HG03139 (cell line): ENCODE results near the gene ZNF785.
A peak's percentile ranks its signal among the peaks of the same experiment; 100 is the strongest.
"Not testable (repeated sequence)": the region's sequence is repeated elsewhere in the genome, so short reads cannot be mapped to it uniquely, and the experiment has no call there.

Source experiments
- ATAC-seq: cut with Tn5 transposase; IDR thresholded peaks from one replicate; pipeline ENCODE4 v1.9.1; 2021; ENCODE audit not compliant: unreplicated experiment

The ZNF785 gene

GRCh38 chr16:30585400-30586191, at the start of gene ZNF785:
TSS of gene ZNF785 (minus strand) at chr16:30585697. CDS start at chr16:30585611, 86 bp downstream.
- ATAC-seq, result peak; percentile 72

GRCh38 chr16:30633526-30633925, 48.0 kb upstream of the ZNF785 start:
- ATAC-seq, result no peak

- not testable (repeated sequence) for ATAC-seq
Observed at GRCh38 chr16:30632454-30632853, 47.0 kb upstream of the ZNF785 start.

GRCh38 chr16:30628628-30629540, 43.4 kb upstream of the ZNF785 start:
- no peak for ATAC-seq

GRCh38 chr16:30626236-30626635, 40.7 kb upstream of the ZNF785 start:
- no peak for ATAC-seq

GRCh38 chr16:30623536-30624283, 38.2 kb upstream of the ZNF785 start:
- no peak for ATAC-seq

GRCh38 chr16:30622455-30623032, 37.0 kb upstream of the ZNF785 start:
- no peak for ATAC-seq

GRCh38 chr16:30621765-30622164, 36.3 kb upstream of the ZNF785 start:
- no peak for ATAC-seq

GRCh38 chr16:30620169-30620568, 34.7 kb upstream of the ZNF785 start:
- no peak for ATAC-seq

- ATAC-seq, result no peak
Observed at GRCh38 chr16:30619638-30620037, 34.1 kb upstream of the ZNF785 start.

- ATAC-seq, result no peak
Observed at GRCh38 chr16:30619202-30619601, 33.7 kb upstream of the ZNF785 start.

GRCh38 chr16:30615358-30616091, 30.0 kb upstream of the ZNF785 start:
- no peak for ATAC-seq

- ATAC-seq, result peak; percentile 77
Observed at GRCh38 chr16:30609926-30610839, 24.7 kb upstream of the ZNF785 start, which contains the start of gene ZNF689. TSS of gene ZNF689 (minus strand) at chr16:30610389. CDS start at chr16:30610041, 348 bp downstream.

GRCh38 chr16:30609002-30609925, 23.8 kb upstream of the ZNF785 start:
- ATAC-seq, result peak; percentile 14

GRCh38 chr16:30606004-30606403, 20.5 kb upstream of the ZNF785 start:
- no peak for ATAC-seq

- no peak for ATAC-seq
Observed at GRCh38 chr16:30605158-30605557, 19.7 kb upstream of the ZNF785 start.

GRCh38 chr16:30604316-30604947, 18.9 kb upstream of the ZNF785 start:
- no peak for ATAC-seq
